H1 (cell line): Measurements from ENCODE around the gene THADA. TPM values are rescaled to one million over a fixed set of nuclear protein-coding genes. Genes with fewer than 3 reads are reported as not detected.

Source experiments
- CHD2 ChIP-seq: IDR thresholded peaks from 2 replicates; pipeline ENCODE4 v1.6.1; 2012; ENCODE audit warnings: low read length, improper control_type of control experiment
- CTCF ChIP-seq, 3 experiments: IDR thresholded peaks; 1 replicate in 2 of 3; 2 replicates in 1 of 3; pipeline versions ENCODE4 v1.5.1 to v1.6.1; 2011; ENCODE audit warnings: low read length in 3 of 3, mild to moderate bottlenecking in 3 of 3, inconsistent platforms in 2 of 3, low read depth in 1 of 3, moderate library complexity in 1 of 3; ENCODE audit not compliant: insufficient read depth in 1 of 3; ENCODE audit errors: control extremely low read depth in 1 of 3
- EGR1 ChIP-seq: IDR thresholded peaks from 2 replicates; pipeline ENCODE4 v1.6.1; 2011; ENCODE audit warnings: low read depth, low read length, borderline replicate concordance
- POLR2A ChIP-seq, 2 experiments: IDR thresholded peaks; 1 replicate in 1 of 2; 2 replicates in 1 of 2; pipeline ENCODE4 v1.6.1; 2011; ENCODE audit warnings: low read depth in 2 of 2, low read length in 2 of 2, mild to moderate bottlenecking in 2 of 2; ENCODE audit errors: control extremely low read depth in 1 of 2
- RAD21 ChIP-seq, 2 experiments: IDR thresholded peaks in 1 of 2; conservative IDR thresholded peaks in 1 of 2; 2 replicates each; pipeline ENCODE4 v1.6.1; 2011; ENCODE audit warnings: low read depth in 2 of 2, low read length in 2 of 2, improper control_type of control experiment in 1 of 2, inconsistent platforms in 1 of 2, mild to moderate bottlenecking in 1 of 2, moderate library complexity in 1 of 2
- TAF7 ChIP-seq: optimal IDR thresholded peaks from 2 replicates; pipeline ENCODE3; 2011; ENCODE audit warnings: low read depth, mild to moderate bottlenecking, inconsistent platforms, low read length, moderate library complexity, borderline replicate concordance
- polyA plus RNA-seq, 7 experiments: library from polyadenylated mRNA; depleted of rRNA in 3 of 7; stranded (reverse) in 5 of 7; unstranded in 2 of 7; fragments of >200 nt in 5 of 7; fragments of 200-250 nt in 2 of 7; gene quantifications; 1 replicate in 5 of 7; 2 replicates in 1 of 7; 4 replicates in 1 of 7; pipeline versions ENCODE4 v1.2.1 to v1.2.3, GENCODE V29; 2011 to 2013; ENCODE audit warnings: missing spikeins in 2 of 7, mixed read lengths in 2 of 7
- total RNA-seq: library from RNA; stranded (reverse); fragmentation: NEBNext Ultra II Directional; extraction: Animal tissue kit (Norgen Biotek cat#: 25700); gene quantifications from 2 replicates; pipeline ENCODE4 v1.2.1, GENCODE V29; 2021
- TF ChIP-seq, protein P1 (sequence below): fragments of 300-600 bp; sonication (generic); IDR thresholded peaks from 2 replicates; pipeline ENCODE4 v1.7.1; 2012; ENCODE audit warnings: low read length, moderate library complexity, mild to moderate bottlenecking, inconsistent platforms; ENCODE audit not compliant: insufficient replicate concordance
- TF ChIP-seq, protein P2 (sequence below): IDR thresholded peaks from 2 replicates; pipeline ENCODE4 v1.6.1; 2012; ENCODE audit warnings: inconsistent platforms

The THADA gene
- total and polyA plus RNA-seq, 2 of the 8 experiments (the other 6 are each of a cell fraction or from before 2014, with no cell fraction given): 22.4 to 26.8 TPM

- TF ChIP-seq, protein P1, sequence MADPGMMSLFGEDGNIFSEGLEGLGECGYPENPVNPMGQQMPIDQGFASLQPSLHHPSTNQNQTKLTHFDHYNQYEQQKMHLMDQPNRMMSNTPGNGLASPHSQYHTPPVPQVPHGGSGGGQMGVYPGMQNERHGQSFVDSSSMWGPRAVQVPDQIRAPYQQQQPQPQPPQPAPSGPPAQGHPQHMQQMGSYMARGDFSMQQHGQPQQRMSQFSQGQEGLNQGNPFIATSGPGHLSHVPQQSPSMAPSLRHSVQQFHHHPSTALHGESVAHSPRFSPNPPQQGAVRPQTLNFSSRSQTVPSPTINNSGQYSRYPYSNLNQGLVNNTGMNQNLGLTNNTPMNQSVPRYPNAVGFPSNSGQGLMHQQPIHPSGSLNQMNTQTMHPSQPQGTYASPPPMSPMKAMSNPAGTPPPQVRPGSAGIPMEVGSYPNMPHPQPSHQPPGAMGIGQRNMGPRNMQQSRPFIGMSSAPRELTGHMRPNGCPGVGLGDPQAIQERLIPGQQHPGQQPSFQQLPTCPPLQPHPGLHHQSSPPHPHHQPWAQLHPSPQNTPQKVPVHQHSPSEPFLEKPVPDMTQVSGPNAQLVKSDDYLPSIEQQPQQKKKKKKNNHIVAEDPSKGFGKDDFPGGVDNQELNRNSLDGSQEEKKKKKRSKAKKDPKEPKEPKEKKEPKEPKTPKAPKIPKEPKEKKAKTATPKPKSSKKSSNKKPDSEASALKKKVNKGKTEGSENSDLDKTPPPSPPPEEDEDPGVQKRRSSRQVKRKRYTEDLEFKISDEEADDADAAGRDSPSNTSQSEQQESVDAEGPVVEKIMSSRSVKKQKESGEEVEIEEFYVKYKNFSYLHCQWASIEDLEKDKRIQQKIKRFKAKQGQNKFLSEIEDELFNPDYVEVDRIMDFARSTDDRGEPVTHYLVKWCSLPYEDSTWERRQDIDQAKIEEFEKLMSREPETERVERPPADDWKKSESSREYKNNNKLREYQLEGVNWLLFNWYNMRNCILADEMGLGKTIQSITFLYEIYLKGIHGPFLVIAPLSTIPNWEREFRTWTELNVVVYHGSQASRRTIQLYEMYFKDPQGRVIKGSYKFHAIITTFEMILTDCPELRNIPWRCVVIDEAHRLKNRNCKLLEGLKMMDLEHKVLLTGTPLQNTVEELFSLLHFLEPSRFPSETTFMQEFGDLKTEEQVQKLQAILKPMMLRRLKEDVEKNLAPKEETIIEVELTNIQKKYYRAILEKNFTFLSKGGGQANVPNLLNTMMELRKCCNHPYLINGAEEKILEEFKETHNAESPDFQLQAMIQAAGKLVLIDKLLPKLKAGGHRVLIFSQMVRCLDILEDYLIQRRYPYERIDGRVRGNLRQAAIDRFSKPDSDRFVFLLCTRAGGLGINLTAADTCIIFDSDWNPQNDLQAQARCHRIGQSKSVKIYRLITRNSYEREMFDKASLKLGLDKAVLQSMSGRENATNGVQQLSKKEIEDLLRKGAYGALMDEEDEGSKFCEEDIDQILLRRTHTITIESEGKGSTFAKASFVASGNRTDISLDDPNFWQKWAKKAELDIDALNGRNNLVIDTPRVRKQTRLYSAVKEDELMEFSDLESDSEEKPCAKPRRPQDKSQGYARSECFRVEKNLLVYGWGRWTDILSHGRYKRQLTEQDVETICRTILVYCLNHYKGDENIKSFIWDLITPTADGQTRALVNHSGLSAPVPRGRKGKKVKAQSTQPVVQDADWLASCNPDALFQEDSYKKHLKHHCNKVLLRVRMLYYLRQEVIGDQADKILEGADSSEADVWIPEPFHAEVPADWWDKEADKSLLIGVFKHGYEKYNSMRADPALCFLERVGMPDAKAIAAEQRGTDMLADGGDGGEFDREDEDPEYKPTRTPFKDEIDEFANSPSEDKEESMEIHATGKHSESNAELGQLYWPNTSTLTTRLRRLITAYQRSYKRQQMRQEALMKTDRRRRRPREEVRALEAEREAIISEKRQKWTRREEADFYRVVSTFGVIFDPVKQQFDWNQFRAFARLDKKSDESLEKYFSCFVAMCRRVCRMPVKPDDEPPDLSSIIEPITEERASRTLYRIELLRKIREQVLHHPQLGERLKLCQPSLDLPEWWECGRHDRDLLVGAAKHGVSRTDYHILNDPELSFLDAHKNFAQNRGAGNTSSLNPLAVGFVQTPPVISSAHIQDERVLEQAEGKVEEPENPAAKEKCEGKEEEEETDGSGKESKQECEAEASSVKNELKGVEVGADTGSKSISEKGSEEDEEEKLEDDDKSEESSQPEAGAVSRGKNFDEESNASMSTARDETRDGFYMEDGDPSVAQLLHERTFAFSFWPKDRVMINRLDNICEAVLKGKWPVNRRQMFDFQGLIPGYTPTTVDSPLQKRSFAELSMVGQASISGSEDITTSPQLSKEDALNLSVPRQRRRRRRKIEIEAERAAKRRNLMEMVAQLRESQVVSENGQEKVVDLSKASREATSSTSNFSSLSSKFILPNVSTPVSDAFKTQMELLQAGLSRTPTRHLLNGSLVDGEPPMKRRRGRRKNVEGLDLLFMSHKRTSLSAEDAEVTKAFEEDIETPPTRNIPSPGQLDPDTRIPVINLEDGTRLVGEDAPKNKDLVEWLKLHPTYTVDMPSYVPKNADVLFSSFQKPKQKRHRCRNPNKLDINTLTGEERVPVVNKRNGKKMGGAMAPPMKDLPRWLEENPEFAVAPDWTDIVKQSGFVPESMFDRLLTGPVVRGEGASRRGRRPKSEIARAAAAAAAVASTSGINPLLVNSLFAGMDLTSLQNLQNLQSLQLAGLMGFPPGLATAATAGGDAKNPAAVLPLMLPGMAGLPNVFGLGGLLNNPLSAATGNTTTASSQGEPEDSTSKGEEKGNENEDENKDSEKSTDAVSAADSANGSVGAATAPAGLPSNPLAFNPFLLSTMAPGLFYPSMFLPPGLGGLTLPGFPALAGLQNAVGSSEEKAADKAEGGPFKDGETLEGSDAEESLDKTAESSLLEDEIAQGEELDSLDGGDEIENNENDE: no peak
- TF ChIP-seq TAF7 (no peak), POLR2A (IDR thresholded peaks at IDR 0.05; ENCODE audit: control extremely low read depth in 1 of 2, low read depth in 2 of 2, low read length in 2 of 2) (no peak), CTCF (IDR thresholded peaks at IDR 0.05; ENCODE audit: control extremely low read depth in 1 of 3, insufficient read depth in 1 of 3, low read depth in 1 of 3, low read length in 3 of 3) (no peak), EGR1 (no peak), CHD2 (no peak), RAD21 (IDR thresholded peaks at IDR 0.05 in 1 of 2, conservative IDR thresholded peaks at IDR 0.05 in 1 of 2; ENCODE audit: low read depth in 2 of 2, low read length in 2 of 2) (no peak)
- TF ChIP-seq, protein P2, sequence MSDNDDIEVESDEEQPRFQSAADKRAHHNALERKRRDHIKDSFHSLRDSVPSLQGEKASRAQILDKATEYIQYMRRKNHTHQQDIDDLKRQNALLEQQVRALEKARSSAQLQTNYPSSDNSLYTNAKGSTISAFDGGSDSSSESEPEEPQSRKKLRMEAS: no peak
Observed at GRCh38 chr2:43269074-43269572, 326.7 kb downstream of the THADA start (continued).
